Large intestine (tissue), 3 donors: ENCODE data around the gene ZNF655. TPM values are rescaled to one million over a fixed set of nuclear protein-coding genes. Genes with fewer than 3 reads are reported as not detected.
"Not testable (repeated sequence)": the region's sequence is repeated elsewhere in the genome, so short reads cannot be mapped to it uniquely, and the experiment has no call there.

Experiments used
- DNase-seq, 2 donors: peaks; one replicate each; pipeline versions ENCODE4 v3.0.0 to v3.0.0-alpha.2; 2013
- H3K27ac ChIP-seq: one replicate; pipeline ENCODE4 v1.5.1; 2013; ENCODE audit warnings: low read length
- H3K27me3 ChIP-seq: 2 replicates; pipeline ENCODE4 v1.6.1; 2013; ENCODE audit warnings: low read length; ENCODE audit not compliant: control insufficient read depth, insufficient read depth
- H3K36me3 ChIP-seq: 2 replicates; pipeline ENCODE4 v1.6.1; 2013; ENCODE audit warnings: low read length; ENCODE audit not compliant: control insufficient read depth, insufficient read depth
- H3K4me1 ChIP-seq: one replicate; pipeline ENCODE4 v1.6.1; 2013; ENCODE audit warnings: low read length; ENCODE audit not compliant: control insufficient read depth, insufficient read depth
- H3K4me3 ChIP-seq: one replicate; pipeline ENCODE4 v1.5.1; 2013; ENCODE audit warnings: low read length
- H3K9me3 ChIP-seq: one replicate; pipeline ENCODE4 v1.6.1; 2013; ENCODE audit warnings: mild to moderate bottlenecking, low read depth, low read length, moderate library complexity; ENCODE audit not compliant: control insufficient read depth
- WGBS: methylation state at CpG from one replicate; pipeline ENCODE4 v1.1.5; 2013; ENCODE audit warnings: low lambda C conversion rate; ENCODE audit not compliant: insufficient coverage; 5-methylcytosine and 5-hydroxymethylcytosine counted together
- polyA plus RNA-seq: library from polyadenylated mRNA; unstranded; fragments of 120-200 nt; gene quantifications from one replicate; pipeline ENCODE4 v1.2.1, GENCODE V29; 2013

ZNF655 gene
- polyA plus RNA-seq, 1 donor: 83.0 TPM

- no peak overlapping the region for H3K27ac ChIP-seq
- 40% methylated on average over 1 of the region's 3 CpGs for WGBS
These were observed 17.8 kb downstream of the ZNF655 start for GRCh38 chr7:99576251-99576650.

DNA sequence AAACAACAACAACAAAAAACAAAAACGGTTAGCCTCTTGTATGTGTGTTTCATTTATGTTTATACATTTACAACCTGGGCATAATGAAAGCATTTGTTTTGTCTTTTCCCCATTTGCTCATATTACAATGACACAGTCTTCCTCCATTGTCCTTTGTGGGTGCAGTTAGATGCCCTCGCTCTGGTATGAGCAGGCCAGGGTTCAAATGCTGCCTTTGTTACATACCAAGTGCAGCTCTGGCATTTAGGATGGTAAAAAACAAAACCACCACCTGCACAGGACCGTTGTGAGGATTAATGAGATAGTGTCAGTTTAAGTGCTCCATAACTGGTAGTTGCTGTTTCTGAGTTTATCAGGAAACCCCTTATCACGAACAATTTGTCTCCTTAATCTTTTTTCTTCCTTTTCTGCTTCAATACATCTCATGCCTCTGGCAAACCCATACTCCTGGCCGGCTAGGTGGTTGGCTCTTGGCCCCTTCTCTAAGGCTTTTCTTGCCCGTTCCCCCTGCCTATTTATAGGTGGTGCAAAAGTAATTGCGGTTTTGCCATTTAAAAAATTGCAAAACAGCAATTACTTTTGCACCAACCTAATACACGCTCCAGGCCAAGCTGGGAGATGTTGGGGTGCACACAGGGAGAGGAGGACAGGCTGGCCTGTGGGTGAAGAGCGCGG lies 21.0 kb downstream of the ZNF655 start:
- Histone ChIP-seq H3K9me3 (no peaks in the 10 kb centered on the region), H3K4me3 (peak overlapping the region; percentile 62), H3K36me3 (no peaks in the 10 kb centered on the region), H3K4me1 (peaks cover 5% of the 10 kb centered on the region), H3K27ac (no peak overlapping the region), H3K27me3 (no peaks in the 10 kb centered on the region)
- DNase-seq: no peak
- WGBS: 86% methylated on average over 1 of the region's 10 CpGs

More at GRCh38 chr7:99576251-99576650, 17.8 kb downstream of the ZNF655 start:
- H3K4me3 ChIP-seq: no peak overlapping the region
- peaks cover 26% of the 10 kb centered on the region for H3K36me3 ChIP-seq
- peaks cover 5% of the 10 kb centered on the region for H3K4me1 ChIP-seq
- no peaks in the 10 kb centered on the region for H3K9me3 ChIP-seq
- DNase-seq: no peak
- H3K27me3 ChIP-seq: no peaks in the 10 kb centered on the region

- no peaks in the 10 kb centered on the region for H3K36me3 ChIP-seq
- no peaks in the 10 kb centered on the region for H3K9me3 ChIP-seq
- no CpG with 5 or more reads among the region's 54 CpGs for WGBS
- H3K4me3 ChIP-seq: peak overlapping the region; percentile 62
- peaks cover 5% of the 10 kb centered on the region for H3K4me1 ChIP-seq
- no peaks in the 10 kb centered on the region for H3K27me3 ChIP-seq
- H3K27ac ChIP-seq: peak overlapping the region; percentile 31
- DNase-seq: peak; percentile 23 to 54
These were observed 21.7 kb downstream of the ZNF655 start for GRCh38 chr7:99579956-99580777.

GRCh38 chr7:99580778-99581332 lies 22.4 kb downstream of the ZNF655 start:
- not testable (repeated sequence) for H3K36me3 ChIP-seq, H3K27me3 ChIP-seq, H3K4me1 ChIP-seq, H3K27ac ChIP-seq, H3K9me3 ChIP-seq
- peak in 1 of 2 donors; percentile 10 for DNase-seq
- 10% methylated on average over 2 of the region's 4 CpGs for WGBS
- H3K4me3 ChIP-seq: peak overlapping the region; percentile 62

DNA sequence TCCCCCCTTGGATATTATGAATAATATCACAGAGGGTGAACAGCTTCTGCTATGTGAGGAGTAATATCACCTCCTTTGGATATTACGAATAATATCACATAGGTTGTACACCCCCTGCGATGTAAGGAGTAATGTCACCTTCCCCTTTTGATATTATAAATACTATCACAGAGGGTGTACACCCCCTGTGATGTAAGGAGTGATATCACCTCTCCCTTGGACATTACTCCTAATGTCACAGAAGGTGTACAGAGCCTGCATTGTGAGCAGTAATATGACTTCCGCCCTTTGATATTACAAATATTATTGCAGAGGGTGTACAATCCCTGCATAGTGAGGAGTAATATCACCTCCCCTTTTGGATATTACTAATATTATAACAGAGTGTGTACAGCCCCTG lies 30.4 kb downstream of the ZNF655 start:
- Histone ChIP-seq H3K4me3 (no peak overlapping the region), H3K27ac (no peak overlapping the region), H3K4me1 (no peaks in the 10 kb centered on the region), H3K9me3 (no peaks in the 10 kb centered on the region), H3K27me3 (no peaks in the 10 kb centered on the region), H3K36me3 (no peaks in the 10 kb centered on the region)
- no peak for DNase-seq
- WGBS: no CpG with 5 or more reads among the region's 3 CpGs

- no peaks in the 10 kb centered on the region for H3K36me3 ChIP-seq
- DNase-seq: no peak
- no peak overlapping the region for H3K4me3 ChIP-seq
- WGBS: 100% methylated on average over 3 of the region's 7 CpGs
- H3K4me1 ChIP-seq: no peaks in the 10 kb centered on the region
- H3K27me3 ChIP-seq: no peaks in the 10 kb centered on the region
- H3K9me3 ChIP-seq: no peaks in the 10 kb centered on the region
- H3K27ac ChIP-seq: no peak overlapping the region
These were observed 36.7 kb downstream of the ZNF655 start for GRCh38 chr7:99594948-99595745.

DNA sequence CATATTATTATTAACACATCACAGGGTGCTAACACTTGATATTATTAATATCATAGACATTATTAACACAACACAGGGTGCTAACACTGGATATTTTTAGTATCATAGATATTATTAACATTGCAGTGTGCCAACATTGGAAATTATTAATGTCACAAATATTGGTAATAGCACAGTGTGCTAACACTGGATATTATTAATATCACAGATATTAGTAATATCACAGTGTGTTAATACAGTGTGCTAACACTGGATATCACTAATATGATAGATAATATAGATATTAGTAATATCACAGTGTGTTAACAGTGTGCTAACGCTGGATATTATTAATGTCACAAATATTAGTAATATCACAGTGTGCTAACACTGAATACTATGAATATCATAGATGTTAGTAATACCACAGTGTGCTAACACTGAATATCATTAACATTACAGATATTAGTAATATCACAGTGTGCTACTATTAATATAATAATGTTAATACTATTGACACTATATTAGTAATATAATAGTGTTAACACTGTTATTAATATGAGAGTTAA lies 38.0 kb downstream of the ZNF655 start:
- H3K36me3 ChIP-seq: no peaks in the 10 kb centered on the region
- no peaks in the 10 kb centered on the region for H3K9me3 ChIP-seq
- DNase-seq: no peak
- H3K4me1 ChIP-seq: no peaks in the 10 kb centered on the region
- no CpG with 5 or more reads among the region's 1 CpG for whole genome bisulfite sequencing
- H3K27me3 ChIP-seq: no peaks in the 10 kb centered on the region
- no peak overlapping the region for H3K27ac ChIP-seq
- H3K4me3 ChIP-seq: no peak overlapping the region

GRCh38 chr7:99597762-99598501 lies 39.5 kb downstream of the ZNF655 start, which contains the start of gene TMEM225B:
TSS of gene TMEM225B (plus strand) at chr7:99598267. CDS start at chr7:99604389, 6,122 bp downstream.
- Histone ChIP-seq H3K9me3 (no peaks in the 10 kb centered on the region), H3K4me3 (no peak within 1 kb of the TSS), H3K27ac (no peak within 1 kb of the TSS), H3K36me3 (no peaks in the 10 kb centered on the region), H3K4me1 (no peaks in the 10 kb centered on the region), H3K27me3 (no peaks in the 10 kb centered on the region)
- 100% methylated on average over 1 of the region's 34 CpGs for WGBS
- DNase-seq: no peak

GRCh38 chr7:99599836-99600235 lies 41.4 kb downstream of the ZNF655 start:
- no peaks in the 10 kb centered on the region for H3K27me3 ChIP-seq
- H3K36me3 ChIP-seq: no peaks in the 10 kb centered on the region
- no peak overlapping the region for H3K4me3 ChIP-seq
- DNase-seq: no peak
- no peaks in the 10 kb centered on the region for H3K4me1 ChIP-seq
- WGBS: no CpG with 5 or more reads among the region's 4 CpGs
- no peak overlapping the region for H3K27ac ChIP-seq
- no peaks in the 10 kb centered on the region for H3K9me3 ChIP-seq
